Germinal center (tissue), 1 donor: Measurements from ENCODE around the gene TUBB2B.
"Not testable (repeated sequence)": the region's sequence is repeated elsewhere in the genome, so short reads cannot be mapped to it uniquely, and the experiment has no call there.

ENCODE experiments used
- DNase-seq: peaks from one replicate; pipeline ENCODE4 v3.0.0; 2012; ENCODE audit warnings: mixed read lengths, low spot score

Gene TUBB2B

GRCh38 chr6:3209114-3210023, 18.1 kb downstream of the TUBB2B start:
- DNase-seq, result peak; percentile 39

GRCh38 chr6:3208775-3209113, 18.7 kb downstream of the TUBB2B start:
- no peak for DNase-seq

GRCh38 chr6:3208098-3208774, 19.2 kb downstream of the TUBB2B start:
- DNase-seq, result no peak

GRCh38 chr6:3206339-3207015, 21.0 kb downstream of the TUBB2B start:
- no peak for DNase-seq

- DNase-seq, result no peak
Observed at GRCh38 chr6:3205913-3206312, 21.5 kb downstream of the TUBB2B start.

- no peak for DNase-seq
Observed at GRCh38 chr6:3204921-3205320, 22.5 kb downstream of the TUBB2B start.

GRCh38 chr6:3202999-3203696, 24.3 kb downstream of the TUBB2B start:
- DNase-seq, result peak; percentile 71

- DNase-seq, result no peak
Observed at GRCh38 chr6:3201388-3201787, 26.1 kb downstream of the TUBB2B start.

- no peak for DNase-seq
Observed at GRCh38 chr6:3200682-3201081, 26.8 kb downstream of the TUBB2B start.

- no peak for DNase-seq
Observed at GRCh38 chr6:3199382-3199781, 28.1 kb downstream of the TUBB2B start.

- not testable (repeated sequence) for DNase-seq
Observed at GRCh38 chr6:3197734-3198133, 29.7 kb downstream of the TUBB2B start.

GRCh38 chr6:3196770-3197169, 30.7 kb downstream of the TUBB2B start:
- no peak for DNase-seq

GRCh38 chr6:3195695-3196497, 31.6 kb downstream of the TUBB2B start:
- no peak for DNase-seq

- DNase-seq, result no peak
Observed at GRCh38 chr6:3195420-3195694, 32.1 kb downstream of the TUBB2B start.

- DNase-seq, result no peak
Observed at GRCh38 chr6:3194535-3195419, 32.7 kb downstream of the TUBB2B start.

- DNase-seq, result no peak
Observed at GRCh38 chr6:3193102-3193849, 34.2 kb downstream of the TUBB2B start.

GRCh38 chr6:3190779-3191178, 36.7 kb downstream of the TUBB2B start:
- DNase-seq, result no peak

- DNase-seq, result no peak
Observed at GRCh38 chr6:3190056-3190455, 37.4 kb downstream of the TUBB2B start.

- not testable (repeated sequence) for DNase-seq
Observed at GRCh38 chr6:3189192-3189591, 38.3 kb downstream of the TUBB2B start.

- DNase-seq, result no peak
Observed at GRCh38 chr6:3188262-3188661, 39.2 kb downstream of the TUBB2B start.
